Liver (tissue), 9 donors: ENCODE results near the gene MYOM1. TPM values are rescaled to one million over a fixed set of nuclear protein-coding genes. Genes with fewer than 3 reads are reported as not detected.
A peak's percentile ranks its signal among the peaks of the same experiment; 100 is the strongest.

Experiments used
- DNase-seq: peaks from one replicate; pipeline ENCODE4 v3.0.0-alpha.2; 2017; ENCODE audit warnings: low spot score
- H3K27ac ChIP-seq, 2 donors: one replicate each; pipeline ENCODE4 v1.7.0; 2013; ENCODE audit warnings: inconsistent platforms in 2 of 2, low read length in 2 of 2, control low read depth in 1 of 2, low read depth in 1 of 2, mild to moderate bottlenecking in 1 of 2
- H3K27me3 ChIP-seq, 4 donors: one replicate each; pipeline versions ENCODE4 v1.6.1 to v1.7.0; 2013; ENCODE audit warnings: low read length in 3 of 4, inconsistent platforms in 1 of 4, mild to moderate bottlenecking in 1 of 4, moderate library complexity in 1 of 4; ENCODE audit not compliant: control insufficient read depth in 4 of 4, insufficient read depth in 4 of 4
- H3K36me3 ChIP-seq, 4 donors: one replicate each; pipeline versions ENCODE4 v1.6.1 to v1.7.0; 2013; ENCODE audit warnings: low read length in 3 of 4, mild to moderate bottlenecking in 3 of 4, low read depth in 1 of 4, moderate library complexity in 1 of 4; ENCODE audit not compliant: control insufficient read depth in 4 of 4, insufficient read depth in 3 of 4
- H3K4me1 ChIP-seq, 4 donors: one replicate each; pipeline versions ENCODE4 v1.6.1 to v1.7.0; 2013; ENCODE audit warnings: low read length in 3 of 4, mild to moderate bottlenecking in 3 of 4, moderate library complexity in 1 of 4; ENCODE audit not compliant: control insufficient read depth in 4 of 4, insufficient read depth in 4 of 4
- H3K4me3 ChIP-seq, 3 donors: one replicate each; pipeline versions ENCODE4 v1.6.1 to v1.7.0; 2013; ENCODE audit warnings: low read length in 3 of 3, control low read depth in 1 of 3, low read depth in 1 of 3, mild to moderate bottlenecking in 1 of 3
- H3K9ac ChIP-seq, 2 donors: one replicate each; pipeline ENCODE4 v1.7.0; 2013; ENCODE audit warnings: low read length in 2 of 2, mild to moderate bottlenecking in 2 of 2, moderate library complexity in 2 of 2, control low read depth in 1 of 2, low read depth in 1 of 2
- H3K9me3 ChIP-seq, 4 donors: one replicate each; pipeline versions ENCODE4 v1.6.1 to v1.7.0; 2013; ENCODE audit warnings: low read length in 3 of 4; ENCODE audit not compliant: control insufficient read depth in 4 of 4
- ATF3 ChIP-seq: IDR thresholded peaks from 2 replicates; pipeline ENCODE4 v1.6.1; 2016; ENCODE audit warnings: antibody characterized with exemption
- CTCF ChIP-seq: fragments of 150-350 bp; IDR thresholded peaks from 2 replicates; pipeline ENCODE4 v1.5.1; 2017; ENCODE audit warnings: improper control_type of control experiment, low read depth, low read length; ENCODE audit not compliant: missing input control
- EGR1 ChIP-seq, 2 donors: IDR thresholded peaks; 2 replicates each; pipeline ENCODE4 v1.6.1; 2016 to 2018; ENCODE audit warnings: antibody characterized with exemption in 2 of 2, low read depth in 2 of 2
- FOXA1 ChIP-seq: IDR thresholded peaks from 2 replicates; pipeline ENCODE4 v1.6.1; 2016; ENCODE audit warnings: antibody characterized with exemption
- FOXA2 ChIP-seq: IDR thresholded peaks from 2 replicates; pipeline ENCODE4 v1.6.1; 2016; ENCODE audit warnings: antibody characterized with exemption
- GABPA ChIP-seq, 2 donors: IDR thresholded peaks in 1 of 2; conservative IDR thresholded peaks in 1 of 2; 2 replicates each; pipeline ENCODE4 v1.6.1; 2016; ENCODE audit warnings: antibody characterized with exemption in 2 of 2, mild to moderate bottlenecking in 1 of 2, moderate library complexity in 1 of 2
- HNF4A ChIP-seq, 2 donors: conservative IDR thresholded peaks; 2 replicates each; pipeline ENCODE4 v1.6.1; 2016; ENCODE audit warnings: antibody characterized with exemption in 2 of 2, mild to moderate bottlenecking in 2 of 2
- HNF4G ChIP-seq: IDR thresholded peaks from 2 replicates; pipeline ENCODE4 v1.6.1; 2016; ENCODE audit warnings: antibody characterized with exemption
- JUND ChIP-seq, 2 donors: IDR thresholded peaks; 2 replicates each; pipeline ENCODE4 v1.6.1; 2016; ENCODE audit warnings: antibody characterized with exemption in 2 of 2
- NR2F2 ChIP-seq: IDR thresholded peaks from 2 replicates; pipeline ENCODE4 v1.6.1; 2016; ENCODE audit warnings: antibody characterized with exemption
- RAD21 ChIP-seq, 2 donors: IDR thresholded peaks; 2 replicates each; pipeline ENCODE4 v1.6.1; 2016; ENCODE audit warnings: antibody characterized with exemption in 2 of 2, mild to moderate bottlenecking in 2 of 2
- REST ChIP-seq: IDR thresholded peaks from 2 replicates; pipeline ENCODE4 v1.6.1; 2016; ENCODE audit warnings: antibody characterized with exemption, mild to moderate bottlenecking
- RXRA ChIP-seq, 2 donors: IDR thresholded peaks; 2 replicates each; pipeline ENCODE4 v1.6.1; 2017 to 2018; ENCODE audit warnings: antibody characterized with exemption in 2 of 2, mild to moderate bottlenecking in 1 of 2
- SP1 ChIP-seq: IDR thresholded peaks from 2 replicates; pipeline ENCODE4 v1.6.1; 2018; ENCODE audit warnings: antibody characterized with exemption, mild to moderate bottlenecking
- YY1 ChIP-seq: IDR thresholded peaks from 2 replicates; pipeline ENCODE4 v1.6.1; 2016; ENCODE audit warnings: antibody characterized with exemption, mild to moderate bottlenecking
- WGBS: extraction: QIAGEN DNeasy Blood & Tissue Kit; methylation state at CpG from one replicate; pipeline ENCODE4 v1.1.7; 2013; 5-methylcytosine and 5-hydroxymethylcytosine counted together
- polyA plus RNA-seq, 2 donors: library from polyadenylated mRNA; stranded (reverse) in 1 of 2; unstranded in 1 of 2; fragments of 200-250 nt in 1 of 2; fragments of >200 nt in 1 of 2; fragmentation: Nextera tagmentation in 1 of 2; extraction: Ambion mirVana in 1 of 2; gene quantifications; one replicate each; pipeline versions ENCODE4 v1.2.1 to v1.2.3, GENCODE V29; 2013 to 2015
- total RNA-seq, 2 donors: library from RNA; depleted of rRNA; stranded (reverse); fragments of >200 nt; gene quantifications; one replicate each; pipeline ENCODE4 v1.2.3, GENCODE V29; 2014
- TF ChIP-seq, protein P1 (sequence below): IDR thresholded peaks from 2 replicates; pipeline ENCODE4 v1.6.1; 2016; ENCODE audit warnings: antibody characterized with exemption
- TF ChIP-seq, protein P2 (sequence below): IDR thresholded peaks from 2 replicates; pipeline ENCODE4 v1.6.1; 2016; ENCODE audit warnings: antibody characterized with exemption
- donor health status: healthy.
- donor health status: healthy.
- donor health status: healthy.
- donor health status: healthy.
- donor health status: healthy.

Gene MYOM1
- total and polyA plus RNA-seq, 4 donors: 10.1 to 48.4 (median 21.3) TPM

GRCh38 chr18:3248658-3249359 lies 29.0 kb upstream of the MYOM1 start (continued):
- TF ChIP-seq, protein P1, sequence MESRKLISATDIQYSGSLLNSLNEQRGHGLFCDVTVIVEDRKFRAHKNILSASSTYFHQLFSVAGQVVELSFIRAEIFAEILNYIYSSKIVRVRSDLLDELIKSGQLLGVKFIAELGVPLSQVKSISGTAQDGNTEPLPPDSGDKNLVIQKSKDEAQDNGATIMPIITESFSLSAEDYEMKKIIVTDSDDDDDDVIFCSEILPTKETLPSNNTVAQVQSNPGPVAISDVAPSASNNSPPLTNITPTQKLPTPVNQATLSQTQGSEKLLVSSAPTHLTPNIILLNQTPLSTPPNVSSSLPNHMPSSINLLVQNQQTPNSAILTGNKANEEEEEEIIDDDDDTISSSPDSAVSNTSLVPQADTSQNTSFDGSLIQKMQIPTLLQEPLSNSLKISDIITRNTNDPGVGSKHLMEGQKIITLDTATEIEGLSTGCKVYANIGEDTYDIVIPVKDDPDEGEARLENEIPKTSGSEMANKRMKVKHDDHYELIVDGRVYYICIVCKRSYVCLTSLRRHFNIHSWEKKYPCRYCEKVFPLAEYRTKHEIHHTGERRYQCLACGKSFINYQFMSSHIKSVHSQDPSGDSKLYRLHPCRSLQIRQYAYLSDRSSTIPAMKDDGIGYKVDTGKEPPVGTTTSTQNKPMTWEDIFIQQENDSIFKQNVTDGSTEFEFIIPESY: no peak

DNA sequence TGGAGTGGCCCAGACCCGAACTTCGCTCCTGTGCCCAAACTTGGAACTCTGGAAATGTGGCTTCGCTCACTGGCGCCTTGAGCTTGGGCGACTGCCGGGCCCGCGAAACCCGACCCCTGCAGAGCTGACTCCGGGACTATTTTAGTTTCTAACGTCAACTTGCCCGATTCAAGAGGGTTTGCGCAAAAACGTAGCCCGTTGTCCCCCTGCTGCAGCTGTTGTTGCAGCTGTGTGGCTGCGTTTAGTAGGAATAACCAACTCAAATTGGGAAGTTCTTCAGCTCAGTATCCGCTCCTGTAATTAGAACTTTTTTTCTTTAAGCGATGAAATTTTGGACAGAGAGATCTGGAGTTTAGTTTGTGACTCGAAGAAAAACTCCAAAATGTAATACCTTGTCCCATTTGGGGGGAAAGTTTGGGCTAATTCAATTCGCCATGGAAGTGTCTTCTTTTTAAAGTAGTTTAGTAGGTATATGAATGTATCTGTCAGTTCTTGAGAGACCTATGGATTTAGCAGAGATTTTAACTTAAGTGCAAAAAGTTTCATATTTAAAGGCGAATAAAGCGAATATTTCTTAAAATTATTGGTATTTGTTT lies 28.4 kb upstream of the MYOM1 start:
- WGBS: under 1% methylated on average over 22 of the region's 22 CpGs
- TF ChIP-seq REST: peak; percentile 1
- no peak for TF ChIP-seq HNF4G
- no peak for TF ChIP-seq SP1
- no peak for TF ChIP-seq NR2F2
- no peak for TF ChIP-seq GABPA (IDR thresholded peaks at IDR 0.05 in 1 of 2, conservative IDR thresholded peaks at IDR 0.05 in 1 of 2)
- no peak for TF ChIP-seq HNF4A (conservative IDR thresholded peaks at IDR 0.05)
- Histone ChIP-seq H3K27ac (peak overlapping the region; percentile 97 to 98), H3K9me3 (no peaks in the 10 kb centered on the region), H3K27me3 (no peaks in the 10 kb centered on the region), H3K9ac (peak overlapping the region; percentile 93 to 97), H3K4me3 (peak overlapping the region; percentile 69 to 97 (median 84)), H3K36me3 (peaks cover 0 to under 1% (median under 1%) of the 10 kb centered on the region in 4 donors), H3K4me1 (peaks cover 2 to 35% (median 20%) of the 10 kb centered on the region in 4 donors)
- no peak for DNase-seq

- H3K36me3 ChIP-seq: no peaks in the 10 kb centered on the region
- H3K9ac ChIP-seq: peak within 1 kb of the TSS; percentile 97 to 98
- peaks cover 2 to 28% (median 14%) of the 10 kb centered on the region in 4 donors for H3K4me1 ChIP-seq
- H3K27me3 ChIP-seq: no peaks in the 10 kb centered on the region
- H3K27ac ChIP-seq: peak within 1 kb of the TSS; percentile 97 to 98
- H3K4me3 ChIP-seq: peak within 1 kb of the TSS; percentile 84 to 97 (median 90)
- under 1% methylated on average over 65 of the region's 65 CpGs for WGBS
- H3K9me3 ChIP-seq: no peaks in the 10 kb centered on the region
- DNase-seq: peak; percentile 94
- TF ChIP-seq, protein P1: peak; percentile 52
- TF ChIP-seq CTCF (no peak), FOXA2 (no peak), JUND (IDR thresholded peaks at IDR 0.05) (peak in 1 of 2 donors; percentile 56), FOXA1 (peak; percentile 18), HNF4G (no peak), EGR1 (IDR thresholded peaks at IDR 0.05; ENCODE audit: low read depth in 2 of 2) (peak; percentile 87 to 93), GABPA (IDR thresholded peaks at IDR 0.05 in 1 of 2, conservative IDR thresholded peaks at IDR 0.05 in 1 of 2) (peak; percentile 84 to 93), YY1 (peak; percentile 68), ATF3 (peak; percentile 52), RXRA (IDR thresholded peaks at IDR 0.05) (peak; percentile 30 to 44), RAD21 (IDR thresholded peaks at IDR 0.05) (no peak), NR2F2 (peak; percentile 86)
- TF ChIP-seq, protein P2, sequence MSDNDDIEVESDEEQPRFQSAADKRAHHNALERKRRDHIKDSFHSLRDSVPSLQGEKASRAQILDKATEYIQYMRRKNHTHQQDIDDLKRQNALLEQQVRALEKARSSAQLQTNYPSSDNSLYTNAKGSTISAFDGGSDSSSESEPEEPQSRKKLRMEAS: peak; percentile 93
Measured at GRCh38 chr18:3247240-3248061, 27.7 kb upstream of the MYOM1 start, which contains the start of gene MYL12A. Gene MYL12A, plus strand, starts transcription at chr18:3247801. Its CDS starts 5,447 bp downstream, at chr18:3253248.
